UCSD-AML1 (cell line): ENCODE results near the gene SOX5.
"Not testable (repeated sequence)": the region's sequence is repeated elsewhere in the genome, so short reads cannot be mapped to it uniquely, and the experiment has no call there.

Experiments used
- DNase-seq: peaks from one replicate; lab custom pipeline; 2025; ENCODE audit not compliant: unreplicated experiment; lab: John Stamatoyannopoulos, UW

The SOX5 gene

DNA sequence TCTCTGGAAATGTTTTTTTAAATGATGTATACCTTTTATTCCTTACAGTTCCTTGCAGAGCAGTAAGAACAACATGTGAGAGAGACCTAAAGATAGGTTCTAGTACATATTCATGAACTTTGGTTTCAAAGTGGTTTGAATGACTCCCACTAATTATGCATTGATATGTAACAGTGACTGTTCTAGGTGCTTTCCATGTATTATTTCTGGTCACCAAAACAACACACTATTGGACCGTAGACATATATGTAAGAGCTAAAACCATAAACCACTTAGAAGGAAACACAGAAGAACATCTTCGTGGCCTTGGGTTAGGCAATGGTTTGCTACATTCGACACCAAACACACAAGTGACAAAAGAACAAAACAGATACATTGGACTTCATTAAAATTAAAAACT lies 37.9 kb downstream of the SOX5 start:
- DNase-seq, result no peak

DNA sequence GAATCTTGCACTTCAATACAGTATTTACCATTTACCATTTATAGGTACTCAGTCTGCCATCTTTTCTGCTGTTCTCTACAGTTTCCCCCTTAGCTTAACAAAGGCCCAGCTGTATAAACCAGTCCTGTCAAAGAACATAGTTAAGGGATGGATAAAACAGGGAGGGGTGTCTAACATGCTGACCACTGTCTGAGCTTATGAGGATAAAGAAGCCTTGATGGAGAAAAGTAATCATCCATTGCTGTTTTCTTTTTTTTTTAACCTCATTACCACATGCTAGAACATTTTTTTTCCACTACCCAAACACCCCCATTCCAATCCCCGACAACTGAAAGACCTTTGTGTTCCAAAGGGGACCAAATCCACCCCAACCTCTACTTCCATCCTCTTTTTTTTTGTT lies 39.9 kb downstream of the SOX5 start:
- DNase-seq, result no peak

DNA sequence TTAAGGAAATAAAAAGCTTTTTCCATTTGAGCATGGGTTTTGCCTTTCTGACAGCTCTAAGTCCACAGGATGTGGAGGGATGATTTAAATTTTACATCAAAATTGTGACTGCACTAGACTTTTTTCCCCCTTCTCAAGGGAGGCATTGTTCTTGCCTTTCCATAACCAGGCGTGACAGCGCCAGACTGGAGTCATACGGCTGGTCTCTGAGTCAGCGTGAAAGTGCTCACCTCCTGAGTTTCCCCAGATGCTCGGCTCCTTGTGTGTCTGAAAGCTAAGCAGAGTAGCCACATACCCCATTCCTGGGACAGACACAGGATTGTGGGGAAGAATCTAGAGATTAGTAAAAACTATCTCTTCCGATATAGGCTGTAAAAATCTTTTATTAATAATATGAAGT lies 43.1 kb downstream of the SOX5 start:
- DNase-seq, result no peak

DNA sequence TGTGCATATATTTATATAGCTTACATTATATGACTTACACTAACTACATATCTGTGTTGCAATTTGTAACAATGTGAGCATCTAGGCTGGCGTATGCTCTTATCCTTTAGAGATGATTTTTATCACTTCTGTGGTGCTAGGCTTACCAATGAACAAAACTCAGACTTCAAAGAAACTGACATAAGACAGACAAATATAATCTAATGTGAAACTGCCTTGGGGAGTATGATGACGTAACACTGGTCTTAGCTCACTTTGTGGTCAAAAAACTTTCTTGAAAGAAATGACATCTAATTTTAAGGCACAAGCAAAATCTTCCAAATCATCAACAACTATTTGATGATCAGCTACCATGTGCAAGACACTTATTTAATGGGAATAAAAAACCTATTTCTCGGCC lies 50.0 kb downstream of the SOX5 start:
- DNase-seq, result no peak

DNA sequence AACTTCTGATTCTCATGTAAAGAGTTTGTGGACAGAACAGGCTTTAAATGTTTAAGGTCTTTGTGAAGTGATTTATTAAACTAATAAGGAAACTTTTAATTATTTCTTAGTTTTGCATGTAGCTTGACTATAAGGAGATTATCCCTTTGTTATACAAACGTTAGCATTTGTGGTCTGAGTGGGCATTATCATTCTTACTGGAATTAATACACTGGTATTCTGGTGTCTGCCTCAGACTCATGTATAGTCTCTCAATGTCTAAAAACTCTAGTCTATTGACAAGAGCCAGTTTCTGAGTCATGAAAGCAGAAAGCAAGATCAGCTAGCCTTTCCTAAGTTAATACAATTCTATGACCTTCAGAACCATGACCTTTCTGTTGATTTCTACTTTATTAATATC lies 51.3 kb downstream of the SOX5 start:
- no peak for DNase-seq

DNA sequence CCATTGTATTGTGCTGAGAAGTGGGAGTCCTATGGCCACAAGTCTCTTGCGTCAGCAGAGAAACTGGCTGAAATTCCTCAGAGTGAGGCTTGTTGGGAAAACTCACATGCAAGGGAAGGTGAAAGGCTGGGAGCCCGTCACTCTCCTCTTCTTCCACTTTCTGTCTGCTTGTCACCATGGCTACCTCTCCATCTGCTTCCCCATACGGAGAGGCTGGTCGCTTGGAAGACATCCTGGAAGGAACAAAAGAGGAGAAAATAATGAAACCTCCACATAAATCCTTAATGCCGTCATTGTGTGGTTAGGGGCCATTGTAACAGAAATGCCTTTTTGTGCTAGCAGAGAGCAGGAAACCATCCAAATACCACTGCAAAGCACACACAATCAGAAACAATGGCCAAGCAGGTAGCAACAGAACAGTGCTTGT lies 53.7 kb downstream of the SOX5 start:
- no peak for DNase-seq

DNA sequence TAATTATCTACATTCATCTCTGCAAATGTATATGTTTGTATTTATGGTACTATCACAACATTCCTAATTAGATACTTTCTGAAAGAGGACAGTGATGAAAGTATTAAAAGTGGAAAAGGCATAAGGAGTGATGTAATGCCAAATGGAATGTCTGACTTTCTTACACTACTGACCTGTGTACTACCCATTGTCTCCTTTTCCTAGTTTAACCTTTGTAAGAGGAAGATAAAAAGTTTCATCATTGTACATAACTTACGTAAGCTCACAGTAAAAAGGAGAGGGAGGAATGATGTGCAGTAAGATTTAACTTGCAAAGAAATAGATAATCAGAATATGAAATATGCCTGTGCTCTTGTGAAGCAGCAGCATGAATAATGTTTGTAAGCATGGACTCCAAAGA lies 55.9 kb downstream of the SOX5 start:
- DNase-seq, result no peak

DNA sequence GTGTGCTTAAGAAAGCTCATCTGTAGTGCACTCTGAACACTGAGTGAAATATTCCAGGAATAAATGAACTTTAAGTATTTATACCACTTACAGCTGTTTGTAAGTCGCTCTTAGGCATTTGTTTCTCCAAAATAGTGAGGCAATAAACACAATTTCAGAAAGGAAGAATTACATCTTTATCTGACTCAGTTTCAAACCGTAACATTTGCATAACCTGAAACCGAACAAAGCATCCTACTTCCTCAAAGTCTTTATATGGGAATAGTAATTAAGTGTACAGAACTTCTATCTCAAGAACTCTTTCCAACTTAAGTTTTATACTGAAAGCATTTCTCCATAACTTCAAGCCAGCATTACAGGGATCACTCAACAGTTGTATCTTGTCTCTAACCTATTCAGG lies 58.4 kb downstream of the SOX5 start:
- no peak for DNase-seq

DNA sequence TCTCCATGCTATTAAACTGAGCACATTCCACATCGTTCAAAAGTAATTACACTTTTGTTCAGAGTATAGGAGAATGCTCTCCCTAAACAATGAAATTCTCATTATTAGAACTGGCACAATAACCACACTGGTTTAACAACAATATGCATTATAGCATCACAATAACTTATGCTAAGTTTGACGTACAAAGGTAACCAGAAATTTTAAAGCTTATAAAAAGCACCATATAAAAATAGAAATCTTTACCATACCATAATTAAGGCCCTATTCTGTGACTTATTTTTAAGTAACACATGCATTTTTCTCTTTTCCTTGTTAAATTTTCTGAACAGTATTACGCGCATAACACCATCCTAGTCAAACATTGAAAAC lies 60.4 kb downstream of the SOX5 start:
- no peak for DNase-seq

DNA sequence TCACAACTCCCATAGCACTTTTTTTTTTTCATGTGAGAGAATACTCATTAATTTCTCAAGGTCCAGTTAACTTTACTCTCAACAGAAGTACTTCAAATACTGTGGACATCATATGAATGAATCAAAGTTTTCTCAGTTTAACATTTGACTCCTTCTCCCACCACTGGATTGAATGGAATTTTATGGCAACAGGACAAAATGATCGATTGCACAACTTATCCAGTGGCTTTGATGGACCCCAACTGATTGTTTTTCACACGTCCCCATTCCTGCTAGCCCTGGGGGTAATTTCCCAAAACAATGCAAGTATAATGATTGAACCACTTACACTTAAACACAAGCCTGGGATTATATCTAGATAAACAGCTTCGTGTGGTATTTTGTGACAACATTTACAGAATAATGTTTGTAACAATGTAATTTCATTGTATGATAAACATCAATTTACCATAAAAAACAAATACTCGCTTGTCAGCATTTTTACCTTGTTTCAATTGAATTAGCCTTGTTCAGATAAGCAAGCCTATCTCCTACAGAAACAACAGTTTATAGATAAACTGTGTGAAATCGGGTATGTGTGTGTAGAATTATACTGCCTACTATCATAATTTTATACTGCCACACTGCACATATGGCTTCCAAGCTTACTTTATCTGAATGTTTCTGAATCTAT lies 60.9 kb downstream of the SOX5 start:
- DNase-seq, result no peak

DNA sequence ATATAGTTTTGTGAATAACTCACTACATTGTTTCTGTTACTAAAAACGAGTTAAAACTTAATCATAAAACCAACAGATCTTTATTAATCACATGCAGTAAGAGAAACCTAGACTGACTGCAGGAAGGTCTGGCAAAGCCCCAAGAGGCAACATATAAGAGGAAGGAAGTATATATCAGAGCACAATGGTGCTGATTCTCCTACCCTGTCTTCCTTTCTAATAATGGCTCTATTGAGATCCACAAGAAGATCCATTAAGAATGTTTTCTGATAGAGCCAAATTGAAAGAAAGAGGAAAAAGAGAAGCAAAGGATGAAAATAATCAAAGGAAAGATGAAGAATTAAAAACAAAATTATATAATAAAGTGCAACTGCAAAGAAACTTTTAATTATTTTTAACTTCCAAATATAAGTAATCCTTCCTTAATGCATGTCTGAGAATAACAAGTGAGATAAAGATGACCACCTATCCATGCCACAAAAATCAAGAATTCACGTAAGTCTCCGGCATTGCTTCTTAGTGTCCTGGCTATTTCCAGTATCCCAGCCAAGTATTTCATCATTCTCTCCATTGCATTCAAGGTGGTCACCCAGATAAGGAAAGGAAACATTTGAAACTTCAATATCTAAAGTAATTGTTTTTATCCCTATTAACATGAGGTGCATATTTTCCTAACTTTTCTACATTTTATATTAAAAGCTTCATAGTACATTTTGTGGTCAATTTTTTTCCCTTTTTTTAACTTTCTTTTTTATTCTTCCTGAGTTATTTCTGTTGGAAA lies 62.2 kb downstream of the SOX5 start:
- DNase-seq, result no peak

DNA sequence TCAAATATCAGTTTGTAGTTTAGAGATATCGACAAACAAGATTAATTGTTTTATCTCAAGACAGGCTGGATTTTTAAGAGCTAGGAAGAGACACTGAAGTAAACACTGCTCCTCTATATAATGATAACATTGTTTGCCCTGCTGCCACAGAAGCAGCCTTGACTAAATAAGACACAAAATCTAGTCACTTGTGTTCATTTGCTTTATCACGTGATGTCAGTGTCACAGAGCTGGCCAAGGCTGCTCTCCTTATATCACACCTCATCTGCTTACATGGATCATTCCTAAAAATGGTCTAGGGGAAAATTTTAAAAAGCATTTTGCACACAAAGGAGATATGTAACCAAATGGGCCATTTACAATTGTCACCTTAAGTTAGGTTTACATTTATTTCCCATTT lies 64.1 kb downstream of the SOX5 start:
- DNase-seq, result no peak

DNA sequence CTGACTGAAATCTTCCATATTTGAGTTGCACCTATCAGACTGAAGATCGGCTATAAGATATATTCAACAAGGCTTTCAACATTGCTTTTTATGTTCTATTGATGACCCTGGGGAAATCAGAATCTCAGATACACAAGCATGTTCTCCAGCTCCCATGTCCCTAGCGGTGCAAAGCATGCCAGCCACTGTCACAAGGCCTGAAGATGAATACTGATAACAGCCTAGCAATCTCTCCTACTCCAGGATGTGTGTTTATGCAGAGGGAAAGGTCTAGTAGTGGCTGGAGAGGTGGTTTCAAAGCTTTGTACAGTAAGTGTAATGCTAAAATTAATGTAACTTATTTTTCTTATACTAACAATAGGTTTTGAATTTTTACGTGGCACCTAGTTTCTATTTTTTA lies 64.6 kb downstream of the SOX5 start:
- no peak for DNase-seq

DNA sequence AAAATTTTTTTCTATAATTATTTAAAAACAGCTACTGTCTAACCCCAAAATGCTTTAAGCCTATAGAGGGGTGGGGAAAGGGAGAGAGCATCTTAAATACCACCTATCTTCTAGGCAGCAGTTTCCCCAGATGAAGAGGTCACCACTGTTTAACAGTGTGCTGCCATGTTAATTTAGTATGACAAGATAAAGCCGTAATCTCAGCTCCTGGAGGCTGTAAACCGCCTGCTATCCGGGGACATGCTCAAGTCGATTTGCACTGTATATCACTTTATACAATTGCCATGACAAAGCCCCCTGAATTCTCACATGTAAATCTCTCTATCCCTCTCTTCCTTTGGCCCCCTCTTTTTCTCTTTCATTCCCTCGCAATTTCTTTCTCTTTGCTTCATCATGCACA lies 68.5 kb downstream of the SOX5 start:
- no peak for DNase-seq

DNA sequence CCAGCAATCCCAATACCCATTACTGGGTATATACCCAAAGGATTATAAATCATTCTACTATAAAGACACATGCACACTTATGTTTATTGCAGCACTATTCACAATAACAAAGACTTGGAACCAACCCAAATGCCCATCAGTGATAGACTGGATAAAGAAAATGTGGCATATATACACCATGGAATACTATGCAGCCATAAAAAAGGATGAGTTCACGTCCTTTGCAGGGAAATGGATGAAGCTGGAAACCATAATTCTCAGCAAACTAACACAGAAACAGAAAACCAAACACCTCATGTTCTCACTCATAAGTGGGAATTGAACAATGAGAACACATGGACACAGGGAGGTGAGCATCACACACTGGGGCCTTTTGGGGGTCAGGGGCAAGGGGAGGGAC lies 72.9 kb downstream of the SOX5 start:
- DNase-seq, result not testable (repeated sequence)

DNA sequence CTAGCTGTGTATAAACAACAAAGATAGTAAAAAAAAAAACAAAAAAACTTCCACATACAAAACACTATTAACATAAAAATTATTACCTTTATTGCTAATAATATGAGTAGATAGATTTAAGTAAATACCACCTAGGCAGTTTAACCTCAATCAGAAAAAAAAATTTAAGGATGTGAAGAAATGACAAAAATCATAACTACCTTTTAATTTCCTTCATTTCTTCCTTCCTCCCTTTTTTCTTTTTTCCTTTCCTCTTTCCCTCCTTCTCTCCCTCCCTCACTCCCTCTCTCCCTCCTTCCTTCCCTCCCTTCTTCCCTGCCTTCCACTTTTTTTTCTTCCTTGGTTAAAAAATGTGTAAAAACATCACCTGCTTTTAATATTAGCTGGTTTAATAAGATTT lies 81.7 kb downstream of the SOX5 start:
- DNase-seq, result no peak

DNA sequence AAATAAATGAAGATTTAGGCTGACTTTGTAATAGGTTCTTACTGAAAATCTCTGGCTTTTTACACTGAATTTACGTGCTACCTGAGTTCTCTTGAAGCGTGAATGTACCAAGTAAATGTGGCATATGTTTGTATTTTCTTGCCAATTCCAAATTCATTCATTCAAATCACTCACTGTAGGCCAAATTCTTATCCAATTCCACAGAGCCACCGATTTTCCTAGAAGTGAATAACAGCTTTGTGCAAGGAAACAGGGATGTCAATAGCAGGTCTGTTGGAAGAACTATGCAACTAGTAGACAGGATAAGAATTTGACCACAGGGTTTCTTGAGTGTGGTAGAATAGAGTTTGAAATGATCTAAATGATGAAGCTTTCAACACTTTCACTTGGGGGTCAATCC lies 86.8 kb downstream of the SOX5 start:
- DNase-seq, result no peak

DNA sequence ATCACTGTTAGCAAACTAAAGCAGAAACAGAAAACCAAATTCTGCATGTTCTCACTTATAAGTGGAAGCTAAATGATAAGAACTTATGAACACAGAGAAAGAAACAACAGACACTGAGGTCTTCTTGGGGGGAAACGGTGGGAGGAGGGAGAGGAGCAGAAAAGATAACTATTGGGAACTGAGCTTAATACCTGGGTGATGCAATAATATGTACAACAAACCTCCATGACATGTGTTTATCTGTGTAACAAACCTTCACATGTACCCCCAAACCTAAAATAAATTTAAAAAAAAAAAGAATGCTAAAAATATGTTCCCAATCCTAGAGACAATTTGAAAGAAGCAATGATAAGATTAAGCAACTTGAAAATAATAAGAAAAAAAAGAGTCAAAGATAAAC lies 89.5 kb downstream of the SOX5 start:
- DNase-seq, result no peak

DNA sequence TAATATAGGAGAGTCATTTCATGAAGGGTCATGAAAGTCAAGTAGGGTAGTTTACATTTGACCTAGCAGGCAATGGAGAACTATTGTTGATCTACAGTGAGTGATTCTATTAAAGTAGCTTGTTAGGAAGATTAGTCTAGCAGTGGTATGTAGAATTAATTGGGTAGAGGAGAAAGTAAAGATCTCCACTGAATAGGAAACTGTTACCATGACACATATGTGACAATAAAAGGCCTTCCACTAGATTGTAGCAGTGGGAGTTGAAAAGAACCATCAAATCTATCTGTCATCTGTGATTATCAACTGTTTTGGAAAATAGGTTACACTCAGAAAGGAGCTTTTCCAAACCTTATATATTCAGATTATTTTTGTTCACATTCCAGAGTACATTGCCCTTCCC lies 92.3 kb downstream of the SOX5 start:
- no peak for DNase-seq

DNA sequence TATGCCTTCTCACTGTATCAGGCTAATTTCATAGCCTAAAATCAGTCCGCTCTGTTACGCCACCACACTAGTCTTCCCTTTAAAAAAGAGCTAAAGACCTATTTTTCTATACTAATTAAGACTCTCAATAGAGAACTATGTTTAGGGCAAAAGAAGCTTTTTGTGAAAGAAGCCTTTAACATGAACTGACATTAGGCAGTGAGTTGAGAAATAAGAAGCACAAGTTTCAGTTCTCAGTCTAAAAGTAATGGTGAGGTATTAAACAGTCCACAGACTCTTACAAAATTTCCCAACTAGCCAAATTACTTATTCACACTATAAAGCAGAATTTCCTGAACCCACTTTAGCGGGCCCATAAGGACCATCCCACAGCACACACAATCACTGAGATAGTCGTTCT lies 93.7 kb downstream of the SOX5 start:
- DNase-seq, result no peak

DNA sequence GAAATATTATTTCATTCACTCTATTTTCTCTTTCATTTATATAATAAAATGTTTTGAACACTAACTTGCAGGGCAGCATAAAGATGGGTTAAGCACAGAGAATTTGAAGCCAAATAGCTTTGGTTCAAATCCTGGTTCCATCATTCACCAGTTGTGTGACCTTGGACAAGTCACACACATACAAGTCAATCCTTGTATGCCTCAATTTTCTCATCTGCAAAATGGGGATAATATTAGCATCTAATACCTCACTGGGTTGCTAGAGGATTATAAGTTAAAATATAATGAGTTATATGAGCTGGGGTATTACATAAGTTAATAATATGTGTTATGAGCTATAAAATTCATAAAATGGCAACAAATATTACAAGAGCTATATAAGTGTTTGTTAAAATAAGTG lies 94.9 kb downstream of the SOX5 start:
- DNase-seq, result no peak

DNA sequence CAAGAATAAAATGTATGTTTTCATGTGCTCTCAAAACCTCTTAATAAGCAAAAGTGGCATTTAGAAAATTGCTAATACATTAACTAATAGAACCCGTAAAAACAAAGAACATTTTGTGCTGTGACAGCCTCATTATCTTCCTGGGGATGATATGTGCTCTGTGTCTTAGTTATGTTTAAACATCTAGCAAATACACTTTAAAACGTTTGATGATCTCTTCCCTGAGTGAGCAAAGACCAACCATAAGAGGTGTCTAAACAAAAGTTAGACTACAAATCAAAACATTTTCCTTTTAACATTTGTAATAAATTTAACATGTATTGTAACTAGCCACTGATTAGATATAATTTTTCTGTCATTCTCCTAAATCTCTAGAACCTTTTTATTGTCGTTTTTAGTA lies 95.8 kb downstream of the SOX5 start:
- no peak for DNase-seq

DNA sequence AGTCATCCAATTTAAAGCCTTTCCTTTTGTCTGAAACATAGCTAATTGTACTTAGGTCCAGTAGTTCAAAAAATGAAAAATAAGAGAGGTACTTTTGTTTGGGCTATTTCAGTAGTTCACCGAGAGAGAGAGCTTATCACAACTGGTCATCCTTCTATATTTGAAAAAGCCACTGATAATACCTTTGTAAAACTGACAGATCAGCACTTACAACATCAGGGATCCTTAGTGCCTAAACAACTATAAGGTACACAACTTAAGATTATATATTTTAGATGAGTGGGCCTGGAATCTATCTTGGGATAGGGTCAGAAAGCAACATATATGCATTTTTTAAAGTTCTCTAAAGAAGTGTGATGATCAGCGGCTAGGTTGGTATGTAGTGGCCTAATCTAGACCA lies 97.9 kb downstream of the SOX5 start:
- DNase-seq, result no peak
